Prostate gland (tissue), 2 donors: Measurements from ENCODE around the gene ZBTB43. TPM values are rescaled to one million over a fixed set of nuclear protein-coding genes. Genes with fewer than 3 reads are reported as not detected.
A peak's percentile ranks its signal among the peaks of the same experiment; 100 is the strongest.

Experiments used
- DNase-seq: peaks from one replicate; pipeline ENCODE4 v3.0.0-alpha.2; 2019; ENCODE audit warnings: low spot score
- H3K27ac ChIP-seq, 2 donors: fragments of 200-600 bp; sonication (generic); 2 replicates each; pipeline ENCODE4 v1.5.1; 2017 to 2019
- H3K27me3 ChIP-seq: fragments of 200-600 bp; sonication (generic); replicated peaks from 2 replicates; pipeline ENCODE4 v1.5.1; 2019; ENCODE audit not compliant: insufficient read depth
- H3K36me3 ChIP-seq, 2 donors: fragments of 200-600 bp; sonication (generic); 1 replicate in 1 of 2; 2 replicates in 1 of 2; pipeline versions ENCODE4 v1.5.1 to v1.8.1; 2017 to 2019
- H3K4me1 ChIP-seq: fragments of 200-600 bp; sonication (generic); replicated peaks from 2 replicates; pipeline ENCODE4 v1.5.1; 2019
- H3K4me3 ChIP-seq, 2 donors: fragments of 200-600 bp; sonication (generic); 2 replicates each; pipeline ENCODE4 v1.5.1; 2017 to 2019
- H3K9me3 ChIP-seq: fragments of 200-600 bp; sonication (generic); 2 replicates; pipeline ENCODE4 v1.5.1; 2017
- CTCF ChIP-seq, 4 experiments: fragments of 200-600 bp in 2 of 4; fragments of 450-650 bp in 2 of 4; sonication (generic) in 2 of 4; IDR thresholded peaks; 1 replicate in 3 of 4; 2 replicates in 1 of 4; pipeline ENCODE4 v1.5.1; 2016 to 2019; ENCODE audit warnings: antibody characterized with exemption in 4 of 4, mild to moderate bottlenecking in 2 of 4, moderate library complexity in 2 of 4
- POLR2A ChIP-seq: fragments of 450-650 bp; IDR thresholded peaks from one replicate; pipeline ENCODE4 v1.6.1; 2016; ENCODE audit warnings: antibody characterized with exemption, mild to moderate bottlenecking
- POLR2AphosphoS5 ChIP-seq: sonication (generic); formaldehyde crosslinking; IDR thresholded peaks from one replicate; pipeline ENCODE4 v1.6.1; 2017; ENCODE audit warnings: antibody characterized with exemption
- WGBS: methylation state at CpG from one replicate; pipeline ENCODE4 v1.1.5; 2018; 5-methylcytosine and 5-hydroxymethylcytosine counted together
- intact Hi-C: fragments of 100-400 bp; cut with DNase I; formaldehyde crosslinking; loops from one replicate; pipeline ENCODE4 v1.14.2; 2022
- total RNA-seq, 2 donors: library from RNA; depleted of rRNA; stranded (reverse); fragments of >200 nt; gene quantifications; one replicate each; pipeline ENCODE4 v1.1.0, GENCODE V29; 2016

The ZBTB43 gene
- total RNA-seq, 2 donors from 2014 or later, result 30.0 to 118 TPM

- DNase-seq, result no peak
- Histone ChIP-seq H3K27me3 (no peaks in the 10 kb centered on the region), H3K36me3 (no peaks in the 10 kb centered on the region), H3K27ac (no peak overlapping the region), H3K4me1 (peaks cover 5% of the 10 kb centered on the region), H3K9me3 (no peaks in the 10 kb centered on the region), H3K4me3 (no peak overlapping the region)
- TF ChIP-seq CTCF (IDR thresholded peaks at IDR 0.05) (no peak), POLR2AphosphoS5 (no peak), POLR2A (no peak)
- intact Hi-C loops, result no loop called here
- WGBS, result 89% methylated on average over 23 of the region's 23 CpGs
These were observed 75.5 kb downstream of the ZBTB43 start for GRCh38 chr9:126880226-126880946.

GRCh38 chr9:126880947-126881332, 76.1 kb downstream of the ZBTB43 start:
- H3K4me3 ChIP-seq, result no peak overlapping the region
- WGBS, result 51% methylated on average over 6 of the region's 6 CpGs
- TF ChIP-seq CTCF (IDR thresholded peaks at IDR 0.05), result no peak
- TF ChIP-seq POLR2A, result no peak
- TF ChIP-seq POLR2AphosphoS5, result no peak
- H3K36me3 ChIP-seq, result no peaks in the 10 kb centered on the region
- intact Hi-C loops, result no loop called here
- DNase-seq, result no peak
- no peaks in the 10 kb centered on the region for H3K9me3 ChIP-seq
- H3K27ac ChIP-seq, result no peak overlapping the region
- H3K4me1 ChIP-seq, result peaks cover 5% of the 10 kb centered on the region
- H3K27me3 ChIP-seq, result no peaks in the 10 kb centered on the region

- no peaks in the 10 kb centered on the region for H3K9me3 ChIP-seq
- WGBS, result 81% methylated on average over 11 of the region's 11 CpGs
- peaks cover 5% of the 10 kb centered on the region for H3K4me1 ChIP-seq
- DNase-seq, result no peak
- intact Hi-C loops, result no loop called here
- peak overlapping the region in 1 of 2 donors; percentile 17 for H3K27ac ChIP-seq
- TF ChIP-seq CTCF (IDR thresholded peaks at IDR 0.05), result no peak
- no peak for TF ChIP-seq POLR2A
- TF ChIP-seq POLR2AphosphoS5, result no peak
- H3K27me3 ChIP-seq, result no peaks in the 10 kb centered on the region
- H3K36me3 ChIP-seq, result no peaks in the 10 kb centered on the region
- no peak overlapping the region for H3K4me3 ChIP-seq
These were observed 77.9 kb downstream of the ZBTB43 start for GRCh38 chr9:126882746-126883145.

- H3K36me3 ChIP-seq, result no peaks in the 10 kb centered on the region
- TF ChIP-seq POLR2A, result no peak
- TF ChIP-seq POLR2AphosphoS5, result no peak
- no peak for TF ChIP-seq CTCF (IDR thresholded peaks at IDR 0.05)
- intact Hi-C loops, result no loop called here
- no peaks in the 10 kb centered on the region for H3K27me3 ChIP-seq
- H3K4me1 ChIP-seq, result peaks cover 5% of the 10 kb centered on the region
- no peaks in the 10 kb centered on the region for H3K9me3 ChIP-seq
- peak overlapping the region; percentile 23 to 43 for H3K27ac ChIP-seq
- no peak overlapping the region for H3K4me3 ChIP-seq
- DNase-seq, result no peak
- 59% methylated on average over 15 of the region's 15 CpGs for WGBS
These were observed 78.8 kb downstream of the ZBTB43 start for GRCh38 chr9:126883636-126884035.

GRCh38 chr9:126885131-126885641, 80.3 kb downstream of the ZBTB43 start:
- intact Hi-C loops, result no loop called here
- Histone ChIP-seq H3K4me1 (peaks cover 5% of the 10 kb centered on the region), H3K9me3 (no peaks in the 10 kb centered on the region), H3K36me3 (no peaks in the 10 kb centered on the region), H3K27ac (no peak overlapping the region), H3K4me3 (no peak overlapping the region), H3K27me3 (no peaks in the 10 kb centered on the region)
- no peak for DNase-seq
- TF ChIP-seq POLR2AphosphoS5, result no peak
- no peak for TF ChIP-seq POLR2A
- TF ChIP-seq CTCF (IDR thresholded peaks at IDR 0.05), result no peak
- WGBS, result 76% methylated on average over 6 of the region's 6 CpGs
